Measurements from ENCODE around the gene CLEC10A.
"Not testable (repeated sequence)": the region's sequence is repeated elsewhere in the genome, so short reads cannot be mapped to it uniquely, and the experiment has no call there.

CLEC10A gene

DNA sequence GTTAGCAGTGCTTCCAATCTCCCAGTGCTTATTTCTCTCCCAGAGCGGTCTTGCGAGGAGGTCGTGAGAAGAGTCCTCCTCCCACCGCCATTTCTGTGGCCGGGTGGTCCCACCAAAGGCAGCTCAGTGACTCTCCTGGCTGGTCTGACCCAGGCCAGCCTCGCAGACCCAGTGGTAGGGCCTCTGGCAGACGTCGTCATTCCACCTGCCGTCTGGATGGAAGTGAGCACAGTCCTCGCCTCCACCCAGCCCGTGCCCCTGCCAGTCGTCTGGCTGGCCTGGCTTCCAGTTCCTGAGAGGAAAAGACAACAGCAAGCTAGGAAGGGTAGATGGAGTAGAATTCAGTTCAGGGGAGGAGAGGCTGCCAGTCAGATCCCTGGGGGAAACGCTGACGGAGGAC lies 5.1 kb downstream of the CLEC10A start:
- DNase-seq (ENCODE audit: low read depth), result no peak

GRCh38 chr17:7072406-7072805 lies 7.6 kb downstream of the CLEC10A start:
- no peak for DNase-seq (ENCODE audit: low read depth)

GRCh38 chr17:7070712-7071111 lies 9.3 kb downstream of the CLEC10A start:
- no peak for DNase-seq (ENCODE audit: low read depth)

- DNase-seq (ENCODE audit: low read depth), result no peak
These were observed 11.8 kb downstream of the CLEC10A start for GRCh38 chr17:7068268-7068667.

DNA sequence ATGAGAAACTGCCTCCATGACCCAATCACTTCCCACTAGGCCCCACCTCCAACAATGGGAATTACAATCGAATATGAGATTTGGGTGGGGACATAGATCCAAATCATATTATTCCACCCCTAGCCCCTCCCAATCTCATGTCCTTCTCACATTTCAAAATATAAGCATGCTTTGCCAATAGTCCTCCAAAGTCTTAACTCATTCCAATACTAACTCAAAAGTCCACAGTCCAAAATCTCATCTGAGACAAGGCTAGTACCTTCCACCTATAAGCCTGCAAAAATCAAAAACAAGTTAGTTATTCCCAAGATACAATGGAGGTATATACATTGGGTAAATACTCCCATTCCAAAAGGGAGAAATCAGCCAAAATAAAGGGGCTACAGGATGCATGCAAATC lies 12.9 kb downstream of the CLEC10A start:
- DNase-seq (ENCODE audit: low read depth), result no peak

DNA sequence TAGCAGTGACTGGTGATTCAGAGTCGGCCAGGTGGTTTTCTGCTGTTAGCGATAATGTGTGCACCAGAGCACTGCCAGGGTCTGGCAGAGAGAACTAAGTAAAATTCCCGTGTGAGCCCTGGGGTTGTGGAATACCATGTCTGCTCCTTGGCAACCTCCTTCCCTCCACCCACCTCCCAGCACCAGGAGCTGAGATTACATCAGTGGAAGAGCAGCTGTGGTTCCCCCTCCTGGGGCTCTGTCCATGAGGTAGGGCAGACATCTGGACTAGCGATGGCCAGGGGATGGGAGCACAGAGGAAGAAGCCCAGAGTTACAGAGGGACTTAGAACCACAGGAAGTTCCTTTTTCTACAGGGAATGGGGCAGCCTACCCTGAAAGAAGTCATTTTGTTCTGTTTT lies 15.8 kb downstream of the CLEC10A start:
- no peak for DNase-seq (ENCODE audit: low read depth)

DNA sequence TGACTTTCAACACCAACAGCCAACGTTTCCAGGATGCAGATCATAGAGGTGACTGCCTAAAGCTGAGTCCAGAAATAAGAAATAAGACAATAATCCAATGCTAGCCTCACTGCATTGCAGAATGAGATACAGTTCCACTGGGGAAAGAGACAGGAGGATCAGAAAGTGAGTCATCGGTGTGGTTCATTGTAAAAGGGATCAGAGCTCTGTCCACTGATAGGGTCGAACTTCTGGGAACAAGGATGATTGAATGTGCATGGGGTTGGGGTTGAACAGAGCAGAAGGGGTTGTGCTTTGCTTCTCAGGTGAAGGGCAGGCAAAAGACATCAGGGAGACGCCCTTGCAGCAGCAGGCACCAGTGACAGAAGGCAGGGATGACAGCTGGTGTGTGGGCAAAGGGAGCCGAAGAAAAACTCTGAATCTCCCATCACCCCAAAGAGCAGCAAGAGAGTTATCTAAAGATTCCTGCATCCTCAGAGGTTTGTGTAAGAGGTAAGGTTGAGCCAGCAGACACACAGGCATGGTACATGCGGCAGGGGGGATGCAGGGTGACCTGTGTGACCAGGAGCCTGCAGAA lies 16.4 kb downstream of the CLEC10A start:
- DNase-seq (ENCODE audit: low read depth), result no peak

GRCh38 chr17:7060165-7060891 lies 19.7 kb downstream of the CLEC10A start:
- DNase-seq (ENCODE audit: low read depth), result peak; percentile 92

- DNase-seq (ENCODE audit: low read depth), result no peak
These were observed 21.1 kb downstream of the CLEC10A start for GRCh38 chr17:7058831-7059447.

DNA sequence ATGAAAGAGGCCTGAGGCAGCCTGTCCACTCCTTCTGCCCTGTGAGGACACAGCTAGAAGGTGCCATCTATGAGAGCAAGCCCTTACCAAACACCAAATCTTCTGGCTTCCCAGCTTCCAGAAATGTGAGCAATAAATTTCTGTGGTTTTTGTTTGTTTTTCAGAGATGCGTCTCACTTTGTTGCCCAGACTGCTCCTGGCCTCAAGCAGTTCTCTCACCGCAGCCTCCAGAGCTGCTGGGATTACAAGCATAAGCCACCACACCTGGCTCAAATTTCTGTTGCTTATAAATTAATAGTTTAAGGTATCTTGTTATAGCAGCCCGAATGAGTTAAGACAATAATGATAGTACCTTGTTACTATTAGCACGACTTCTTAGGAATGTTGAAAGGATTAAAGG lies 23.7 kb downstream of the CLEC10A start:
- DNase-seq (ENCODE audit: low read depth), result no peak

DNA sequence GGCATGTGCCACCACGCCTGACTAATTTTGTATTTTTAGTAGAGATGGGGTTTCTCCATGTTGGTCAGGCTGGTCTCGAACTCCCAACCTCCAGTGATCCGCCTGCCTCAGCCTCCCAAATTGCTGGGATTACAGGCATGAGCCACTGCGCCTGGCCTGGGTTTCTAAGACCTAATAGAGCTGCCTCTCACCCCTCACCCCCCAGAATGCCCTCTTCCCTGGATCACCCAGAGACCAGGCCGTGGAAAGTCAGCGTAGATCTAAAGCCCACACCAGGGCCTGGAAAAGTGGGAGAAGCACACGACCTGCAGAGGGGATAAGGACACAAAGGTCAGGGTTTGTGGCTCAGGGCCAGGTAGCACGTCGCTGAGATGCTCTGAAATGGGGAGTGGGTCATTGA lies 29.5 kb downstream of the CLEC10A start:
- not testable (repeated sequence) for DNase-seq (ENCODE audit: low read depth)

DNA sequence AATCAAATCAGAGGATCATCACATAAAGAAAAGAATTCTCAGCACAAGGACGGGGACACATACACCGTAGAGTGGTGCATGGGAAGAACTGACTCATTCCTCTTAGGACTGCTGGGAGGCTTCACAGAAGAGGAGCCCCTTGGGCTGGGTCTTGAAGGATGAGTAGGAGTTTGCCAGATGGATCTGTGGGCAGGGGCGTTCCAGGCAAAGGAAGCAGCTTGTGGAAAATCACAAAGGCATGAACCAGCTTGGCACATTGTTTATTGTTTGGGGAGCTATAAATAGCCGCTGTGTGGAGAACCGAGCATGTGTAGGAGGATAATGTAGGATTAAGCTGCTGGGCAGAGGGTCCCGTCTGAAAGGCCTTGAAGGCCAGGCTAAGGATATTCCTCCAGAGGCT lies 31.1 kb downstream of the CLEC10A start:
- DNase-seq (ENCODE audit: low read depth), result no peak

DNA sequence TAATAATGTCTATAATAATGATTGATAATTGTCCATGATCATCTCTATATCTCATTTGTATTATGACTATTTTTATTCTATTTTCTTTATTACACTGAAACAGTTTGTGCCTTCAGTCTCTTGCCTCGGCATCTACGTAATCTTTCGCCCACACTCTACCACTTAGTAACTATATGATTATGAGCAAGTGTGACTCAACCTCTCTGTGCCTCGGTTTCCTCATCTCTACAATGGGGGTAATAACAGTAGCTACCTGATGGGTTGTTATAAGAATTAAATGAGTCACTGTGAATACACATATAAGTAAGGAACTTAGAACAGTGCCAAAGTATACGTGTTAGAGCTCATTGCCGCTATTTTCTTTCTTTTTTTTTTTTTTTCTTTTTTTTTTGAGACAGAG lies 32.5 kb downstream of the CLEC10A start:
- no peak for DNase-seq (ENCODE audit: low read depth)

DNA sequence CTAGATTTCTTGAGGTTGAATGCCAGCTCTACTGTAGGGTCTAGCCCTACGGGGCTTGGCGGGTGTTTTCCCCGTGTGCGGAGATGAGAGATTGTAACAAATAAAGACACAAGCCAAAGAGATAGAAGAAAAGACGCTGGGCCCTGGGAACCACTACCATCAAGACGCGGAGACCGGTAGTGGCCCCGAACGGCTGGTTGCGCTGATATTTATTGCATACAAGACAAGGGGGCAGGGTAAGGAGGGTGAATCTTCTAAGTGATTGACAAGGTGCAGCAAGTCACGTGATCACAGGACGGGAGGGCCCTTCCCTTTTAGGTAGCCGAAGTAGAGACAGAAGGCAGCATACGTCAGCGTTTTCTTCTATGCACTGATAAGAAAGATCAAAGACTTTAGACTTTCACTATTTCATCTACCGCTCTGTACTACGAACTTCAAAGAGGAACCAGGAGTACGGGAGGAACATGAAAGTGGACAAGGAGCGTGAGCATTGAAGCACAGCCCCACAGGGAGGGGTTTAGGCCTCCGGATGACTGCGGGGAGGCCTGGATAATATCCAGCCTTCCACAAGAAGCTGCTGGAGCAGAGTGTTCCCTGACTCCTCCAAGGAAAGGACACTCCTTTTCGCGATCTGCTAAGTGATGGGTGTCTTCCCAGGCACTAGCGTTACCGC lies 33.2 kb downstream of the CLEC10A start:
- DNase-seq (ENCODE audit: low read depth), result not testable (repeated sequence)

DNA sequence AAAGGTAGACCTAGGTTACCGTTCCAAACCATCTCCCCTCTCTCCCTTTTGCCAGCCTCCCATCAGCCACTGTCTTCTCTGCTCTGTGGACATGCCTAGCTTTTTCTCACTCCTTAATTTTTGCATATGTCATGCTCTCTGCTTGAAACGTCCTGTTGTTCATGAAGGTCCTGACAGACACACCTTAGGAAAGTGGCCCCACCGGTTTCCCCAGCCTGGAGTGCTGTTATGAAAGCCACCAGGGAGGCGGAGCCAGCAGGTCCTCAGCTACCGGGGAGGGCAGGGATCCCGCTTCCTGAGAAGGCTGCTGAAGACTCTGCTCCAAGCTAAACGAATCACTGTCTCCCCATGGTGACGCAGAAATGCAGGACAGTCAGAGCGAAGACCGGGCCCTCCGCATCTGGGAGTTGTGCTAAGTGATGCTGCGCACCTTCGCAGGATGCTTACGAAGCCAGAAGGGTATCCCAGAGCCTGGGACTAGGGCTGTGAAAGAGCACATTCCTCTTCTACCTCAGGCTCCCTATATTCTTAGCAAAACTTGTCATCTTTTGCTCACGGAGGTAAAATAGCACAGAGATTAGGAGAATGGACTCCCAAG lies 33.8 kb downstream of the CLEC10A start:
- no peak for DNase-seq (ENCODE audit: low read depth)

DNA sequence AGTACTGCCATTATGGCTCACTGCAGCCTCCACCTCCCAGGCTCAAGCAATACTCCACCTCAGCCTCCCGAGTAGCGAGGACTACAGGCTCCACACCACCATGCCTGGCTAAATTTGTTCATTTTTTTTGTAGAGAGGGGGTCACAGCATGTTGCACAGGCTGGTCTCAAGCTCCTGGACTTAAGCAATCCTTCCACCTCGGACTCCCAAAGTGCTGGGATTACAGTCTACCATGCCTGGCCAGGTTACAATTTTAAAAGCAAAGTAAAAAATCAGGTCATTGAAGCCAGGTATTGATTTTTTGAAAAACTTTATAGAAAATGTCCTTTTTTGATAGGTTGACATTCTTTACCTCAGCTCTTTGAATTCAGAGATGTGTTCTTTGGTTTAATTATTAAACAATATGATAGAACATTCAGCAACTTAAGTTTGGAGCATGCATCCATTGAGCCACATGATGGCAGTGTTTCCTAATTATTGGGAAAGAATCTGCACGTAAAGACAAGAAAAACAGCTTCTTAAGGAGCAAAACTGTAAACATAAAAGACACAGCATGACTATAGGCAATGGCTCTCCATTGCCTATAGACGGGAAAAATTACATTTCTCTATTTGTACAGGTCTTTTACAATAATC lies 34.4 kb downstream of the CLEC10A start:
- DNase-seq (ENCODE audit: low read depth), result peak; percentile 59

GRCh38 chr17:7043497-7044198 lies 36.4 kb downstream of the CLEC10A start, which contains the start of gene SLC16A11:
Gene SLC16A11, minus strand, starts transcription at chr17:7044092. Its CDS starts 579 bp downstream, at chr17:7043513.
- no peak for DNase-seq (ENCODE audit: low read depth)

DNA sequence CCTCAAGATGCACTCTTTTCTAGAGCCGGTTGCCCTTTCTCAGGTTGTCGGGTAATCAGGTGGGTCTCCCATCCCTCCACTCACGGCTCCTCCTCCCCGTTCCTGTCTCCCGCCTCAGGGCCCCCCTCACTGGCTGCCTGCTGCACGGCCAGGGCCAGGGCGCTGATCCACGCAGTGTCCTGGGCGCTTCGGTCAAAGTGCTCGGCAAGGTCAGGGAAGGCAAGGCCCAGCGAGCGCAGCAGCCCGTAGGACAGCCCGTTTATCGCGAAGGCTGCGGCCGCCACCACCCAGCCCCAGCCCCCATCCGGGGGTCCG lies 36.9 kb downstream of the CLEC10A start:
- no peak for DNase-seq (ENCODE audit: low read depth)

DNA sequence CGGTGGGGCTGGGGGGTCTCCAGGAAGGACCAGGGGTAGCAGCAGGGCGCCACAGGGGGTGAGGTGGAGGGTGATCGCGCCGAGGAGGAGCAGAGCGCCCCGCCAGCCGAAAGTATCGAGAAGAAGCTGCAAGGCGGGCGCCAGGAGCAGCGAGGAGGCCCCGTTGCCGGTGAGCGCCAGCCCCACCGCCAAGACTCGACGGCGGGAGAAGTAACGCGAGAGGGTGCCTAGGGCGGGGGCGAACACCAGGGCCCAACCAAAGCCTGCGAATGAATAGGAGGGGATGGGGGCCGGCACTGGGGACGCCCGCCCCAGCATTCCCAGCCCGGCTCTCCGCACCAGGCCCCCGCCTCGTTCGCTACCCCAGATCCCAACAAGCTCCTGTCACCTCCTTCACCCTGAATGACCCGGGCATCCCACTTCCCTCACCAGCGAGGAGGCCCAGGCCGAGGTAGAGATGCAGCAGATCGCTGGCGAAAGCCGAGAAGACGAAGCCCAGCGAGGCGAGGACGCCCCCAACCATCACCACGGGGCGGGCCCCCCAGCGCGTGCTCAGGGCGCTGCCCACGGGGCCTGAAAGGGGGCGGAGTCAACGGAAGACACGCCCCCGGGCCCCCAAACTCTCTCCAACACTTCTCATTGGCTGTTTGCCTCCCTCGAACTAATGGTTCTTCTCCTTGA lies 37.4 kb downstream of the CLEC10A start:
- no peak for DNase-seq (ENCODE audit: low read depth)

- DNase-seq (ENCODE audit: low read depth), result no peak
These were observed 38.2 kb downstream of the CLEC10A start for GRCh38 chr17:7041607-7042500.
